ENCODE results near the gene KLRG1. TPM values are rescaled to one million over a fixed set of nuclear protein-coding genes. Genes with fewer than 3 reads are reported as not detected.

Gene KLRG1
- total and polyA plus RNA-seq, 9 of the 15 experiments (the other 6 are each of a cell fraction or from before 2014, with no cell fraction given), result 1.4 to 7.2 (median 2.1) TPM

DNA sequence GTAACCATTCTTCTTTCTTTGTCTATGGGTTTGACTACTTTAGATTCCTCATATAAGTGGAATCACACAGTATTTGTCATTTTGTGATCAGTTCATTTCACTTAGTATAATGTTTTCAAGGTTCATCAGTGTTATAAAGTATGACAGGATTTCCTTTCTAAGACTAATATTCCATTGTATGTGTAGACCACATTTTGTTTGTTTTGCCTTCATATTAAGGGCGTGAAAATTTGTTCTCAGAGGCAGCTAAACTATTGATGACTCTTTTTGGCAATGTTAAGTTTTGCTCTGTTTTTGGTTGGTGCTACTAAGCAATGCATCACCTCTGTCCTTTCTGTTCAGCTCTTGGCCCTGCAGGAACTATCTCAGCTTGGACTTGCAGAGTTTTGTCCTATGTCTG is 1.7 kb upstream of the KLRG1 start:
- Histone ChIP-seq H4K20me1 (replicated peaks; ENCODE audit: control insufficient read depth, insufficient read depth, low read length) (no peaks in the 10 kb centered on the region), H3K36me3 (ENCODE audit: control insufficient read depth, insufficient read depth, low read length) (no peaks in the 10 kb centered on the region), H3K4me3 (no peak overlapping the region), H3K4me2 (ENCODE audit: insufficient read depth, low read length) (no peak overlapping the region), H3K27me3 (ENCODE audit: control insufficient read depth in 2 of 2, insufficient read depth in 2 of 2, low read length in 2 of 2) (no peaks in the 10 kb centered on the region; a peak in 1 of 5 replicates), H3K79me2 (ENCODE audit: control insufficient read depth, insufficient read depth, low read length) (no peaks in the 10 kb centered on the region), H2AFZ (ENCODE audit: low read depth, low read length) (no peak overlapping the region), H3K9me1 (ENCODE audit: control insufficient read depth, insufficient read depth, low read length) (no peaks in the 10 kb centered on the region), H3K27ac (ENCODE audit: extremely low read depth, low read depth, low read length) (no peak overlapping the region), H3K4me1 (replicated peaks in 1 of 2; ENCODE audit: control insufficient read depth in 2 of 2, insufficient read depth in 2 of 2, low read length in 2 of 2) (no peaks in the 10 kb centered on the region; a peak in 2 of 5 replicates), H3K9me3 (replicated peaks; ENCODE audit: control insufficient read depth, insufficient read depth, low read depth, low read length) (no peaks in the 10 kb centered on the region), H3K9ac (ENCODE audit: insufficient read depth in 1 of 2, low read depth in 2 of 2, low read length in 2 of 2) (no peak overlapping the region)
- in situ Hi-C loops (cut with MboI), result no loop called here
- intact Hi-C loops (cut with micrococcal nuclease), result no loop called here
- BruUV-seq (replicated peaks), result no TSS peak
- WGBS (ENCODE audit: insufficient coverage, low coverage, missing lambda C conversion rate), result 10% methylated on average over 1 of the region's 1 CpG
- DNase-seq (ENCODE audit: extremely low read depth in 1 of 4, low spot score in 3 of 4), result no peak
- ChIA-PET CTCF (ENCODE audit: low intra/inter-chr PET ratio) (no interaction called here), POLR2A (no interaction called here)
- TF ChIP-seq JUNB (CRISPR knock-in tag; conservative IDR thresholded peaks at IDR 0.05) (no peak), KLF13 (tag; IDR thresholded peaks at IDR 0.05; ENCODE audit: borderline replicate concordance, low read depth) (no peak), DACH1 (IDR thresholded peaks at IDR 0.05; ENCODE audit: partially characterized antibody) (no peak), TAL1 (IDR thresholded peaks at IDR 0.05) (no peak), NFIX (CRISPR knock-in tag; IDR thresholded peaks at IDR 0.05; ENCODE audit: low read depth) (no peak), ATF1 (CRISPR knock-in tag; IDR thresholded peaks at IDR 0.05) (no peak), ATF1 (tag; IDR thresholded peaks at IDR 0.05) (no peak), RBM22 (IDR thresholded peaks at IDR 0.05; ENCODE audit: low read depth, low read length, poor library complexity, severe bottlenecking) (no peak), ZBTB5 (IDR thresholded peaks at IDR 0.05) (no peak), FOXJ3 (CRISPR knock-in tag; IDR thresholded peaks at IDR 0.05) (no peak), ZNF583 (CRISPR knock-in tag; IDR thresholded peaks at IDR 0.05) (no peak), BRCA1 (IDR thresholded peaks at IDR 0.05) (no peak), BRCA1 (CRISPR knock-in tag; IDR thresholded peaks at IDR 0.05) (no peak), ZNF23 (CRISPR knock-in tag; IDR thresholded peaks at IDR 0.05) (no peak), ZNF354B (CRISPR knock-in tag; IDR thresholded peaks at IDR 0.05) (no peak), BRD9 (IDR thresholded peaks at IDR 0.05; ENCODE audit: low read depth, partially characterized antibody) (no peak), MCM3 (IDR thresholded peaks at IDR 0.05) (no peak), TAF15 (IDR thresholded peaks at IDR 0.05; ENCODE audit: low read depth, low read length) (no peak), ZNF561 (CRISPR knock-in tag; conservative IDR thresholded peaks at IDR 0.05) (no peak), ZKSCAN8 (CRISPR knock-in tag; IDR thresholded peaks at IDR 0.05) (no peak)
- TF ChIP-seq, protein P1, sequence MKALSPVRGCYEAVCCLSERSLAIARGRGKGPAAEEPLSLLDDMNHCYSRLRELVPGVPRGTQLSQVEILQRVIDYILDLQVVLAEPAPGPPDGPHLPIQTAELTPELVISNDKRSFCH (CRISPR knock-in tag; IDR thresholded peaks at IDR 0.05), result no peak
- TF ChIP-seq, protein P1 (tag; IDR thresholded peaks at IDR 0.05), result no peak
- no peak for ATAC-seq
- FAIRE-seq, result no peak

Data from K562 (cell line).